GM12872 (cell line): Measurements from ENCODE around the gene EFCAB13.

ENCODE experiments used
- CTCF ChIP-seq: IDR thresholded peaks from 3 replicates; pipeline ENCODE4 v1.5.1; 2011; ENCODE audit warnings: low read depth, mild to moderate bottlenecking, low read length, moderate library complexity; ENCODE audit not compliant: insufficient read depth

EFCAB13 gene

GRCh38 chr17:47320879-47321502, 2.8 kb upstream of the EFCAB13 start:
- no peak for TF ChIP-seq CTCF

- no peak for TF ChIP-seq CTCF
These were observed 667 bp downstream of the EFCAB13 start for GRCh38 chr17:47324224-47325020.

GRCh38 chr17:47325176-47325575, 1.4 kb downstream of the EFCAB13 start:
- TF ChIP-seq CTCF, result no peak

GRCh38 chr17:47330548-47330947, 6.8 kb downstream of the EFCAB13 start:
- TF ChIP-seq CTCF, result no peak

- TF ChIP-seq CTCF, result no peak
These were observed 8.5 kb downstream of the EFCAB13 start for GRCh38 chr17:47332287-47332686.

GRCh38 chr17:47335101-47335936, 11.6 kb downstream of the EFCAB13 start:
- no peak for TF ChIP-seq CTCF

GRCh38 chr17:47338026-47338425, 14.3 kb downstream of the EFCAB13 start:
- TF ChIP-seq CTCF, result no peak
